Posterior vena cava (tissue), 2 donors: ENCODE data around the gene DROSHA. TPM values are rescaled to one million over a fixed set of nuclear protein-coding genes. Genes with fewer than 3 reads are reported as not detected.

ENCODE experiments used
- DNase-seq: peaks from one replicate; pipeline ENCODE4 v3.0.0-alpha.2; 2020; ENCODE audit warnings: low spot score
- intact Hi-C, 2 donors: fragments of 100-400 bp; cut with DNase I; formaldehyde crosslinking; loops; one replicate each; pipeline versions ENCODE4 v1.14.1 to v1.14.2; 2022 to 2023
- total RNA-seq, 2 donors: library from RNA; stranded (reverse); fragmentation: NEBNext Ultra II Directional; extraction: Animal tissue kit (Norgen Biotek cat#: 25700); gene quantifications; one replicate each; pipeline ENCODE4 v1.2.1, GENCODE V29; 2021
- donor health status: DM: yes; HTN: yes; CAD: no.
- donor health status: DM: yes; HTN: yes; CAD: no.

DROSHA gene
- total RNA-seq, 2 donors from 2014 or later = 36.9 to 39.3 TPM

DNA sequence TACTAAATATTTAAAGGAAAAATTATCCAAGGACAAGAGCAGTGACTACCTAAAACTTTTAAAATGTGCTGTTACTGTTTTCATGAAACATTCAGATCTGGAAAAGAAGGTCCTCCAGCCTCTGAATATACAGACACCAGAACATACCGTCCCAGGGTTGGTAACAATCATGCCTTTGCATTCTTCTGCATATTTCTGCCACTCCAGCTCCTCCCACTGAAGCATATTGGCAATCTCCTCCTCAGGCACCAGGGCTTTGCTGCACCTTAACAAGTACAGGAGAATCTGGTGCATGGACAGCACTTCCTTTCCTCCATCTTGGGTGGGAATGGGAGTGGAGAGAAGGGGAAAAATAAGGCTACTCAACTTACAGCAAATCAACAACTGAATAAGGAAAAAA is 60.0 kb downstream of the DROSHA start:
- intact Hi-C loops = no loop called here
- no peak for DNase-seq

- DNase-seq = no peak
- intact Hi-C loops = no loop called here
Observed at GRCh38 chr5:31471040-31471439, 60.9 kb downstream of the DROSHA start.

- peak; percentile 86 for DNase-seq
- intact Hi-C loops = no loop called here
Observed at GRCh38 chr5:31470608-31471007, 61.3 kb downstream of the DROSHA start.

- intact Hi-C loops = no loop called here
- DNase-seq = no peak
Observed at GRCh38 chr5:31469886-31470285, 62.0 kb downstream of the DROSHA start.

DNA sequence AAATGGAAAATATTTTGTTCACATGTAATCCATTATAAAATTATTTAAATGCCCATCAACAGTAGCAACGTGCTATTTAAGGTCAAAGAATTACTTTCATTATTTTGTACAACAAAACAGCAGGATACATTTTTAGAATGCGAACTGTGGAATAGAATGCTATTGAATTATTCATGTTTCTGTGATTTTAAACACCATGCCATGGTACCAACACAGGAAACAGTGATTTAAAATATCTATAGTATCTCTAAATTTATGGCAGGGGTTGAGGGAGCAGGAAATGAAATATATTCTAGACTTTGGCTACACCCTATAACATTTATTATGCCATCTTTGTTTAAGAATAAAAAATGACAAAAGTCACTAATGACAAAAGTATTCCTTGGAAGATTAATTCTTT is 62.4 kb downstream of the DROSHA start:
- intact Hi-C loops = no loop called here
- DNase-seq = no peak

- intact Hi-C loops = no loop called here
- no peak for DNase-seq
Observed at GRCh38 chr5:31465291-31465690, 66.6 kb downstream of the DROSHA start.

DNA sequence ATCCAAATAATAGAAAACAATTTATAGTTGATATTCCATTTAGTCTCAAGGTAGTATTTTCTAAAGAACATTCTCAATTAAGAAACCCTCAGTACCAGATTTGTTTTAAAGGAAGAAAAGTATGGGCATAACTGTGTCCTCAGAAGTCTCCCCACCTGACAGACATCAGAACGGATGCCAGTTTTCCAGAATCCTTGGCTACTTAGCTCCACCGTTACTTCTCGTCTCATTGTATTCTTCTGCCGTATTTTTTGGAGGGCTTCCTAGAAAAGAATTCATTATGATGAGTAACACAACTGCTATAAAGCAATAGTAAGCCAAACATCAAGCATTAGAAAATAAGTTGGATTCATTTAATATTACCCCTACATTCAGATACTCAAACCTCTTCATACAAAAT is 67.8 kb downstream of the DROSHA start:
- intact Hi-C loops = no loop called here
- DNase-seq = no peak

DNA sequence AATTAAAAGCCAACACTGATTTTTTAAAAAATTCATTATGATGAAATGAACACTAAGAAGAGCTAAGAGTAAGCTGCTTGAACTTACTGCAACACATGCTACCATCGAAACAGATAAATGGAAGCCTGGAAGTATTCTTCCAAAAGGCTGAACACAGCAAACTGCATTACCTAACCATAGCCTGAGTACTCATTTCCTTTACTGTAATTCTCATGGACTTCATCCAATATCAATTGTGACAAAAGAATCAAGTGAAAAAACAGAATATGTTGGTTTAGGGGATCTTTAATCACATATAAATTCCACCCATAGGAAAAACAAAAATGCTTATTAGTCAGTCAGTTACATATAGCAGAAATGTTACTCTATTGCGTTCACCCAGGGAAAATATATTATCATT is 68.5 kb downstream of the DROSHA start:
- intact Hi-C loops = no loop called here
- no peak for DNase-seq

- intact Hi-C loops = no loop called here
- DNase-seq = no peak
Observed at GRCh38 chr5:31459594-31459993, 72.3 kb downstream of the DROSHA start.

DNA sequence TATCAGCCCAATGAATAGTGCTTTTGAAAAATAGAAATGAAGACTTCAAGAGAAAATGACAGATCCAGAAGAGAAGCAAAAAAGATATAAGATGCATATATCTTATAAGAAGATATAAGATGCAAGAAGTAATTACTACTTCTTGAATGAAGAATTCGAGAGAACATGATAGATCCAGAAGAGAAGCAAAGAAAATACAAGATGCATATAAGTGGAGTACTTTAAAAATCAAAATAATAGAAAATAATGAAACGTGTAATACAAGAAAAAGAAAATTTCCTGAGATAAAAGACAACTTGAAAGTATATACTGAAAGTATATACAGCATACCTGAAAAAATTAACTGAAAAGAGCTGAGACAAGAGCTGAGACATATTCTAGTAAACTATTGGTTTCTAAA is 76.7 kb downstream of the DROSHA start:
- DNase-seq = no peak
- intact Hi-C loops = no loop called here

DNA sequence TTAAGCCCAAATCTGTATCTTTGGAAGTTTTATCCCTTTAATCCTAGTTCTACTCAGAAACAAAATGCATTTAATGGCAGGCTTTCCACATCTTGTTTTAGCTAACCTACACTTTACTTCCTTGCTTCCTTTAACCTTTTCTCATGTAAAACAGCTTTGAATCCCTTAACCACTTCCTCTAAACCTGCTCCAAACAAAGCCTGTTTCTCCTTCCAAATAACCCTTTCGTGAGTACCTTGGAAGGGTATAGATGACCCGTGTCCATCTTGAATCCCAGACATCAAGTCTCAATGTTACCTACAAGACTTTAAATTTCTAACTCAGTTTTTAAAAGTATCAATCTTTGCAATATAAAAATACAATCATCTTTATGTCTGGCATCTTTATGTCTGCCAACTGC is 78.4 kb downstream of the DROSHA start:
- DNase-seq = no peak
- intact Hi-C loops = no loop called here

DNA sequence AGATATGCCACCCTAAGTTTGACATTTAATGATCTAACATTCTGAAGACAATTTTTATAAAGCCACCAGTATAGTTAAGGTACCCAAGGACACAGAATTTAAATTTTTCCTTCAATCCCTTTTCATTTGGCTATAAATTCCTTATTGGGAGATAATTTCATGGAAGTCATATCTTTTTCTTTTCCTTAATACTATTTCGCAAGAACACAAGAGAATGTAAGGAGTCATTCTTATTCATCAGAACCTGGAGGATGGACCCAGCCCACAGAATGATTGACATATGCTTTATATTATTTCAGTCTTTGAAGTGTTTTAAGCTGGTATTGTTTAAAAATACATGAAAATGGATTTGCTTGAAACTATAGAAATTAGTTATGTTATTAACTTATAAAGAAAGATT is 79.6 kb downstream of the DROSHA start:
- intact Hi-C loops = no loop called here
- DNase-seq = no peak

GRCh38 chr5:31449962-31450361 is 81.9 kb downstream of the DROSHA start:
- DNase-seq = no peak
- intact Hi-C loops = no loop called here

- intact Hi-C loops = no loop called here
- DNase-seq = no peak
Observed at GRCh38 chr5:31449174-31449573, 82.7 kb downstream of the DROSHA start.

DNA sequence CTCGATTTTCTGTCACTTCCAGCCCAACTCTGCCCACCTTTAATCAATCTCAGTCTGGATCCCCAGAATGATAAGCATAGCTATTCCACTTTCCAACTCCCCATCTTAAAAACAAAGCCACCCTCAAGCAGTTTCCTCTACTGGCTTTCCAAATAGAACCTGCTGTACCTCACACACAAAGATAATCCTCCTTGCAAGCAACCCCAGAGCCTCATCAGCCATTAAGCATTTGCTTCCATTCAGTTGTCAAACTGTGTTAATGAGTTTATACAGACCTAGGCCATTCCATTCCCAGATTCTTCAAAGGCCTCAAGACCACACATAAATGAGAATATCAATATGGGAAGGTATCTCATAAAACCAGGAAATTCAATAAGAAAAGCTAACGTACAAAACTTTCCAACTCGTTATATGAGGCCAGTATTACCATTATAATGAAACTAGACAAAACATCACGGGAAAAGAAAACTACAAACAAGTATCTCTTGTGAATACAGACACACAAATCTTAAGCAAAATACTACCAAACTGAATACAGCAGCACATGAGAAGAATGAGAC is 86.8 kb downstream of the DROSHA start:
- intact Hi-C loops = no loop called here
- DNase-seq = no peak

- intact Hi-C loops = no loop called here
- DNase-seq = no peak
Observed at GRCh38 chr5:31443572-31443971, 88.3 kb downstream of the DROSHA start.

DNA sequence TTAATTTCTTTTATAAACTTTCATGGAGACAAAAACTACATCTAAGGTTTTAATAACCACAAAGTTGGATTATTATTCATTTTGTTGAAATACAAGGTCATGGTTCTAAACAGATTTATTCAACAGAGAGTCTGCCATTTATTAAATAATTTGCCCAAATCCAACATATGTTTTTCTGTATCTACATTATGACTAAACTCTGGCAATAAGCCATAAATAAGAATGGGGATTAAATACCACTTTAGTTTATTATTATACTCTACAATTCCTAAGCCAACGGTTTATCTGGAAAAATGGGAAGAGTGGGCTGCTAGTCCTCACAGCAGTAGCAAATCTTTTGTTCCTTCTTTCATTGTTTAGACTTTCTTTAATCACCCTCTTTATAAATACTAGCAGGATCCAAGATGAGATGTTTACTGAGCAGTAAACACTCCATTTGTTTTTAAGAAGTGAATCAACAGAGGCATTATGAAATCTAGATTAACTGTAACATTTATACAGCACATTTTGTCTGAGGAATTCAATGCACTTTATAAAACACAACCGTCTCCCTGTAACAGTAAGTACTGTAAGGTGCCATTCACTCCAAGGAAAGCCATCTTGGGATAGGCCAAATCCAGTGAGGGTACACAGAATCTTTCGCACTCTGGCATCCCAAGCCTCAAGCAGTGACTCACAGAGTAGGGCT is 89.7 kb downstream of the DROSHA start:
- no peak for DNase-seq
- intact Hi-C loops = no loop called here

DNA sequence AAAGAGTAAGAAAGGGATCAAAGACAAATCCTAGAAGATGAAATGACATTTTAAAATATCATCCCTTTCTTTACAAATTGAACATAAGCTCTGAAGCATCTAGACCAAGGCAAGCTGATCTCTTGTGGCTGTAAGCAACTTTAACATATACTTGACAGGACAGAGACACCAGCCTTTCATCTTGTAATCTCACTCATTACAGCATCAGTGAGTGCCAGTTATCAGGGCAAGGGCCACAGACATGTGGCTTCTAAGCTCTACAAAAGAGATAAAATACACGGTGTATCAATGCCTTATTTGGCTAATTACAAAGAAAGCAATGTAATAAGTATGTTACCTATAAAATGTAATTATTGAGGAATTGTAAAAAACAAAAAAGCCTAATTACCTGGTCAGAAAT is 95.0 kb downstream of the DROSHA start:
- DNase-seq = no peak
- intact Hi-C loops = no loop called here

DNA sequence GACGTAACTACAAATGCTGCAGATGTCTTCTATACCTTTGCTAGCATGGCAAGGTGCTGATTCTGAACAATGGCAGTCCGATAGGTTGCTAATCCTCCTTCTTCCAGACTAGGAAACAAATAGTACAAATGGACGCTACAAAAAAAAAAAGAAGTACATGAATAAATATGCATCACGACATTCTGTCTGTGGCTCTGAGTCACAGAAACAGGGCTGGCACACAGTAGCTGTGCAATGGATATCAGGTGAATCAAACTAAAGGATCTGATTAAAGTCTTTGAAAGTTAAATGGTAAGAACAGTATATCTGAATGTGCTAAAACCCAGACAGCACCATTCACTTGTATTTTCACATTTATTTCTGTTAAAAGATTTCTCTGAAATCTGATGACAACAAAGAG is 96.2 kb downstream of the DROSHA start:
- intact Hi-C loops = no loop called here
- no peak for DNase-seq

DNA sequence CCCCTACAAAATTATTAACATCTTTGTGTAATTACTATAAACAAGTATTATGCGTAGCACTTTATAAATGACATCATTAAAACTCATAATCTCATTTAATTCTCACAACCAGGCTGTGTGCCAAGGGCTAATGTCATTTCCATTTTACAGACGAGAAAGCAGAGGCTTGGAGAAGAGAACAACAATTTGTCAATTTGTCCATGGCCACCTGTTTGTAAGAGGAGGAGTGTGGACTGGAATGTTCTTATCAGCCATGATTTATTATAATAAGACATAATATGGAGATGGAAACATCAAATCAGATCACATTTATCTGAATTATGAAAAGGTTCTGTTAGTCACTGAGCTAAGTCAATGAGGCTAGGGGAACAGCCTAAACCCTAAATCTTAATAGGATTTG is 97.0 kb downstream of the DROSHA start:
- intact Hi-C loops = no loop called here
- no peak for DNase-seq

GRCh38 chr5:31433229-31433628 is 98.7 kb downstream of the DROSHA start:
- intact Hi-C loops = no loop called here
- no peak for DNase-seq
